Measurements from ENCODE around the gene LGI4.

Gene LGI4

DNA sequence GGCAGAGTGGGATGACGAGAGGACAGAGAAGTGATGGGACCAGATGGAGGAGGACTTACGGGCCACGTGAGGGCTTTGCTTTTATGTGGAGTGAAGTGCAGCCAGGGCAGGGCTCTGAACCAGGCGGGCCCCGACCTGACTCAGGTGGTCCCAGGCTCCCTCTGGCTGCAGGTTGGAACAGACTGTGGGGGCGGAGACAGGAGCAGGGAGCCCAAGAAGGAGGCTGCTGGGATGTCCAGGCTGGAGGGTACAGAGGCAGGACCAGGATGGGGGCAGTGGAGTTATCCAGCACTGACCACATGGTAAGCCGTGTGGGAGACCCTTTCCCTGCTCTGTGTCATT lies 21.8 kb upstream of the LGI4 start:
- Histone ChIP-seq H3K4me2 (ENCODE audit: low read depth, low read length, poor library complexity, severe bottlenecking) (peak overlapping the region; percentile 100), H3K79me2 (ENCODE audit: insufficient read depth, low read length) (peaks cover 40% of the 10 kb centered on the region), H3K9me2 (replicated peaks; ENCODE audit: low read depth, low read length) (no peaks in the 10 kb centered on the region), H3K9ac (ENCODE audit: low read depth, low read length, poor library complexity, severe bottlenecking) (peak overlapping the region; percentile 91), H3F3A (ENCODE audit: low read depth) (no peaks in the 10 kb centered on the region), H3K4me3 (ENCODE audit: low read length, poor library complexity, severe bottlenecking) (peak overlapping the region; percentile 87), H3K36me3 (ENCODE audit: insufficient read depth, low read length) (peaks cover 41% of the 10 kb centered on the region; the same call in 1 of the 2 replicates), H3K9me3 (ENCODE audit: insufficient read depth, low read depth, low read length) (no peaks in the 10 kb centered on the region), H3K27me3 (ENCODE audit: insufficient read depth, low read length, poor library complexity, severe bottlenecking) (no peaks in the 10 kb centered on the region), H2AFZ (ENCODE audit: low read length) (no peak overlapping the region), H4K20me1 (ENCODE audit: insufficient read depth, low read length, poor library complexity, severe bottlenecking) (peaks cover 34% of the 10 kb centered on the region), H3K4me1 (ENCODE audit: insufficient read depth, low read length, poor library complexity, severe bottlenecking) (peaks cover 31% of the 10 kb centered on the region)
- no peak for TF ChIP-seq EZH2phosphoT487 (IDR thresholded peaks at IDR 0.05; ENCODE audit: borderline replicate concordance)
- TF ChIP-seq, protein P1, sequence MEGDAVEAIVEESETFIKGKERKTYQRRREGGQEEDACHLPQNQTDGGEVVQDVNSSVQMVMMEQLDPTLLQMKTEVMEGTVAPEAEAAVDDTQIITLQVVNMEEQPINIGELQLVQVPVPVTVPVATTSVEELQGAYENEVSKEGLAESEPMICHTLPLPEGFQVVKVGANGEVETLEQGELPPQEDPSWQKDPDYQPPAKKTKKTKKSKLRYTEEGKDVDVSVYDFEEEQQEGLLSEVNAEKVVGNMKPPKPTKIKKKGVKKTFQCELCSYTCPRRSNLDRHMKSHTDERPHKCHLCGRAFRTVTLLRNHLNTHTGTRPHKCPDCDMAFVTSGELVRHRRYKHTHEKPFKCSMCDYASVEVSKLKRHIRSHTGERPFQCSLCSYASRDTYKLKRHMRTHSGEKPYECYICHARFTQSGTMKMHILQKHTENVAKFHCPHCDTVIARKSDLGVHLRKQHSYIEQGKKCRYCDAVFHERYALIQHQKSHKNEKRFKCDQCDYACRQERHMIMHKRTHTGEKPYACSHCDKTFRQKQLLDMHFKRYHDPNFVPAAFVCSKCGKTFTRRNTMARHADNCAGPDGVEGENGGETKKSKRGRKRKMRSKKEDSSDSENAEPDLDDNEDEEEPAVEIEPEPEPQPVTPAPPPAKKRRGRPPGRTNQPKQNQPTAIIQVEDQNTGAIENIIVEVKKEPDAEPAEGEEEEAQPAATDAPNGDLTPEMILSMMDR (conservative IDR thresholded peaks at IDR 0.05; ENCODE audit: low read length): no peak

DNA sequence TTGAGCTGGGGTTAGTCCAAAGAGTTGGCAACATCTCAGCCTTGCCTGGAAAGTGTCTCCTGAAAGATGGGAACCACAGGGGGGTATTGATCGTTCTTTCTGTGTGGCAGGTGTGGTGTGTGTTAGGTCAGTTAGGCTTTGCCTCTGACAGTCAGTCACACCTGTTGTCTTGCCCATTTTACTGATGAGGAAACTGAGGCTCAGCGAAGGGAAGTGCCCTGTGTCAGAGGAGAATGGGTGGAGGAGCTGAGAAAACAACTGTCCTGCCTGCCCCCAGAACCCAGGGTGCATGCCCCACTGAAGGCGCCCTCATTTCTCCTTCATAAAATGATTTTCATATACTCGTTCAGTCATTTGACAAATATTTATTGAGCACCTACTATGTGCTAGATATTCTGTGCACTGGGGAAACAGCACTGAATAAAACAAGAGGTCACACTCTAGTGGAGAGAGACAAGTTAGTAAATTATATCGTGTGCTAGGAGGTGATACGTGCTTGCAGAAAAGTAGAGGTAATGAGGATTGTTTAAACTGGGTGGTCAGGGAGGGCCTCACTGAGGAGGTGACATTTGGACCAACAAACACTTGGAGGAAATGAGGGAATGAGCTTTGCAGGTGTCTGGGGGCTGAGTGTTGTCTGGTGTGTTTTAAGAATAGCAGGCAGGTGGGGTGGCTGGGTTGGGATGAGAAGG lies 21.3 kb upstream of the LGI4 start:
- Histone ChIP-seq H4K20me1 (ENCODE audit: insufficient read depth, low read length, poor library complexity, severe bottlenecking) (peaks cover 34% of the 10 kb centered on the region), H3K9ac (ENCODE audit: low read depth, low read length, poor library complexity, severe bottlenecking) (peak overlapping the region; percentile 91), H2AFZ (ENCODE audit: low read length) (no peak overlapping the region), H3F3A (ENCODE audit: low read depth) (no peaks in the 10 kb centered on the region), H3K27me3 (ENCODE audit: insufficient read depth, low read length, poor library complexity, severe bottlenecking) (no peaks in the 10 kb centered on the region), H3K4me1 (ENCODE audit: insufficient read depth, low read length, poor library complexity, severe bottlenecking) (peaks cover 31% of the 10 kb centered on the region), H3K4me3 (ENCODE audit: low read length, poor library complexity, severe bottlenecking) (peak overlapping the region; percentile 87), H3K4me2 (ENCODE audit: low read depth, low read length, poor library complexity, severe bottlenecking) (peak overlapping the region; percentile 100), H3K79me2 (ENCODE audit: insufficient read depth, low read length) (peaks cover 40% of the 10 kb centered on the region), H3K9me2 (replicated peaks; ENCODE audit: low read depth, low read length) (no peaks in the 10 kb centered on the region), H3K36me3 (ENCODE audit: insufficient read depth, low read length) (peaks cover 38% of the 10 kb centered on the region; the same call in 1 of the 2 replicates), H3K9me3 (ENCODE audit: insufficient read depth, low read depth, low read length) (no peaks in the 10 kb centered on the region)
- TF ChIP-seq, protein P1 (conservative IDR thresholded peaks at IDR 0.05; ENCODE audit: low read length): no peak
- TF ChIP-seq EZH2phosphoT487 (IDR thresholded peaks at IDR 0.05; ENCODE audit: borderline replicate concordance): no peak

DNA sequence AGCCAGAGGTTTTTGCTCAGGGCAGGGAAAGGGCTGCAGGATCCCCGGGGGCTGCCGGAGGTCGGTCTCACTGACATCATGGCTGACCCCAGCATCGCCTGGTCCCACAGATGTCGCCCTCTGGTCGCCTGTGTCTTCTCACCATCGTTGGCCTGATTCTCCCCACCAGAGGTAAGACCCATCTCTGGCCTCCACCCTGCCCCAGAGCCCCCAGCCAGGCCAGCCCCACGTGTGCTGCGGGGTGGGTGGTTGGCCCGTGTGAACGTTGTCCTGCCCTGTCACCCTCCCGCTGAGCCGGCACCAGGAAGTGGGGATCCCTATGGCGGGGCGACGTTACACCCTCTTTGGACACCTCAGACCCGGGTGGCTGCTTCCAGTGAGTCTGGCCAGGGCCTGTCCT lies 20.6 kb upstream of the LGI4 start:
- H3K4me1 ChIP-seq (ENCODE audit: insufficient read depth, low read length, poor library complexity, severe bottlenecking): peaks cover 31% of the 10 kb centered on the region

More for the DNA sequence above, 20.6 kb upstream of the LGI4 start:
- Histone ChIP-seq H3K9ac (ENCODE audit: low read depth, low read length, poor library complexity, severe bottlenecking) (peak overlapping the region; percentile 91), H4K20me1 (ENCODE audit: insufficient read depth, low read length, poor library complexity, severe bottlenecking) (peaks cover 34% of the 10 kb centered on the region), H2AFZ (ENCODE audit: low read length) (peak overlapping the region; percentile 90), H3K9me3 (ENCODE audit: insufficient read depth, low read depth, low read length) (no peaks in the 10 kb centered on the region), H3K9me2 (replicated peaks; ENCODE audit: low read depth, low read length) (no peaks in the 10 kb centered on the region), H3K27me3 (ENCODE audit: insufficient read depth, low read length, poor library complexity, severe bottlenecking) (no peaks in the 10 kb centered on the region), H3K36me3 (ENCODE audit: insufficient read depth, low read length) (peaks cover 31% of the 10 kb centered on the region; the same call in 1 of the 2 replicates), H3K4me3 (ENCODE audit: low read length, poor library complexity, severe bottlenecking) (peak overlapping the region; percentile 87), H3K4me2 (ENCODE audit: low read depth, low read length, poor library complexity, severe bottlenecking) (peak overlapping the region; percentile 100), H3F3A (ENCODE audit: low read depth) (no peaks in the 10 kb centered on the region), H3K79me2 (ENCODE audit: insufficient read depth, low read length) (peaks cover 40% of the 10 kb centered on the region)
- no peak for TF ChIP-seq EZH2phosphoT487 (IDR thresholded peaks at IDR 0.05; ENCODE audit: borderline replicate concordance)
- TF ChIP-seq, protein P1 (conservative IDR thresholded peaks at IDR 0.05; ENCODE audit: low read length): no peak
